Activated naive CD4-positive, alpha-beta T cell treated with anti-CD3 and anti-CD28 coated beads, Interleukin-2, amount 50 U/mL, for 24 hours (primary cell): ENCODE results near the gene TBX1.

Experiments used
- H3K27ac Mint-ChIP-seq: one replicate; pipeline ENCODE4 v1.8.0; 2021; ENCODE audit warnings: mild to moderate bottlenecking, mixed read lengths
- H3K27me3 Mint-ChIP-seq: one replicate; pipeline ENCODE4 v1.8.0; 2021; ENCODE audit warnings: mixed read lengths
- H3K36me3 Mint-ChIP-seq: one replicate; pipeline ENCODE4 v1.8.0; 2021; ENCODE audit warnings: mixed read lengths
- H3K4me1 Mint-ChIP-seq: one replicate; pipeline ENCODE4 v1.8.0; 2021; ENCODE audit warnings: mixed read lengths
- H3K4me3 Mint-ChIP-seq: one replicate; pipeline ENCODE4 v1.8.0; 2021; ENCODE audit warnings: mild to moderate bottlenecking, mixed read lengths
- H3K9me3 Mint-ChIP-seq: one replicate; pipeline ENCODE4 v1.8.0; 2021; ENCODE audit warnings: mixed read lengths

The TBX1 gene

DNA sequence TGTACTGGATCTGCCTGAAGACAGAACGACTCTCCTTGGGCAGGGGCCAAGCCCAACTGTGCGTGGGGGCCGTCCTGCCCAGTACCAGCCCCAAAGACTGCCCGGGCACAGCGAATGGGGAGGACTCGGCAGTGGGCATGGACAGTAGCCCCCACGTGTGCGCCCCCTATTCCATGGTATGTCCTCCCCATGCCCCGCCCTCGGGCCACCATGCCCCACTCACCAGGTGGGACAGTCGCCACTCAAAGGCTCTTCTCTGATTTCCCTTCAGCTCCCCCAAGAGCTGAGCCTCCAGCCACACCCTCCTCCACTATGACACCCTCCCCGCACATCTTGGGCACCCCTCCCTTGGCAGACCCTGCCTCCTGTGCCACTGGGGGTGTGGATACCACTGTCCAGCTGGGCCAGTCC, 50.6 kb downstream of the TBX1 start:
- H3K4me3 Mint-ChIP-seq, result no peak overlapping the region
- no peaks in the 10 kb centered on the region for H3K27me3 Mint-ChIP-seq
- H3K36me3 Mint-ChIP-seq, result peaks cover 2% of the 10 kb centered on the region
- H3K27ac Mint-ChIP-seq, result no peak overlapping the region
- peaks cover 10% of the 10 kb centered on the region for H3K4me1 Mint-ChIP-seq
- no peaks in the 10 kb centered on the region for H3K9me3 Mint-ChIP-seq

DNA sequence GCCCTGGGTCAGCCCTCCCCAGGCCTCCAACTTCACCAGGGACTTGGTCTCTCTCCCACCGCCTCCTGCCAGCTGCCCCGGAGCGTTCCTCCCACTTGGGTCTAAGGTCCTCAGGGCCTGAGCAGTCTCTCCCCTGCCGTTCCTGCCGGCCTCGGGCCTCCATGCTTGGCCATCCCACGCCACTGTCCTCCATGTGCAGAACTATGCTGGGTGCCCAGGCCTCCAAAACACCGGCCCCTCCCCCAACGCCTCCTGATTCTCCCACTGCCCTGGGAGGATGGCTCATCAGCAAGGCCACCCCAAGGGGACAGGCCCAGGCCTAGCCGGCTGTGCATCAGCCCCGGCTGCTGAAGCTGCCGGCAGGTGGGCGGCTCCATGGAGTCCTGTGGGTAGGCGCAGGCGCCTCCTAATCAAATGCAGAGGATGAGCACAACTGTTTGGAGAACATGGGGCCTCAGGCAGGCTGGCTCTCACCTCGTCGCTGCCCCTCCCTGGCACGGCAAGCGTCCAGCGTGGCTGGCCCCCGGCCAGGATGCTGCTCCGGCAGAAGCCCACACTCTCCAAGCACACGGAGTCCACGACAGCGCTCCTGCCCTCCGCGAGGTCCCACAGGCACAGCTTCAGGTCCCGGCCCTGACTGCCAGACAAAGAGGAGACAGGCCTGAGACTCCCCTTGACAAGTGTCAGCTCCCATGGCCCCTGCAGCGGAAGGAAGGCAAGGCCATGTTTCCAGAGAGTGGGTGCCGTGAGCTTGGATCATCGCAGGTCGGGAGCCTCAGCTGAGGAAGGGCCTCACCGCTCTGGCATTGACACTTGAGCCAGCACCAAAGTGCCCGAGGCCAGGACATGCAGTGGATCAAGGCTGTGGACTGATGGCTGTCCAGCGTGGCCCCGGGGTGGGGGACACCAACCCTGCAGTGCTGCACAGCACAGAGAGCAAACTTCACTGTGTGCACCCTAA, 51.5 kb downstream of the TBX1 start:
- no peaks in the 10 kb centered on the region for H3K27me3 Mint-ChIP-seq
- H3K27ac Mint-ChIP-seq, result no peak overlapping the region
- H3K9me3 Mint-ChIP-seq, result no peaks in the 10 kb centered on the region
- H3K4me1 Mint-ChIP-seq, result peaks cover 10% of the 10 kb centered on the region
- peaks cover 2% of the 10 kb centered on the region for H3K36me3 Mint-ChIP-seq
- H3K4me3 Mint-ChIP-seq, result no peak overlapping the region

DNA sequence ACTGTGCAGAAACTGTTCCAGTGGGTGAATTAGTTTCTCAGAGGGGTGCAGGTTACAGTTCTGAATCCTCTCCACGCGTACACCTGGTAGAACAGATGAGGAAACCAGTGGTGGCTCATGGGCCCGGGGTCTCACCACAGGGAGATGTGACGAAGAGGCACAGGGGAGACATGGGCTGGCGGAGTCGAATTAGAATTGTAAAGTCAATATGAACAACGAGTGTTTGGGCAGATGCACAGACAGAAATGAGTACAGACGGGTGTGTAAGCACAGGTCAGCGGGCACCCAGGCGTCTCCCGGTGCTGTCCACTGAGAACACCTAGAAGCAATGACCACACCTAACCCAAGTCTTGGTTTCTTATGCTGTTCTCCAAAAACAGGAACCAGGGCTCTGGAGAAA, 52.3 kb downstream of the TBX1 start:
- H3K36me3 Mint-ChIP-seq, result peaks cover 2% of the 10 kb centered on the region
- no peak overlapping the region for H3K27ac Mint-ChIP-seq
- peaks cover 10% of the 10 kb centered on the region for H3K4me1 Mint-ChIP-seq
- no peaks in the 10 kb centered on the region for H3K27me3 Mint-ChIP-seq
- no peaks in the 10 kb centered on the region for H3K9me3 Mint-ChIP-seq
- no peak overlapping the region for H3K4me3 Mint-ChIP-seq

DNA sequence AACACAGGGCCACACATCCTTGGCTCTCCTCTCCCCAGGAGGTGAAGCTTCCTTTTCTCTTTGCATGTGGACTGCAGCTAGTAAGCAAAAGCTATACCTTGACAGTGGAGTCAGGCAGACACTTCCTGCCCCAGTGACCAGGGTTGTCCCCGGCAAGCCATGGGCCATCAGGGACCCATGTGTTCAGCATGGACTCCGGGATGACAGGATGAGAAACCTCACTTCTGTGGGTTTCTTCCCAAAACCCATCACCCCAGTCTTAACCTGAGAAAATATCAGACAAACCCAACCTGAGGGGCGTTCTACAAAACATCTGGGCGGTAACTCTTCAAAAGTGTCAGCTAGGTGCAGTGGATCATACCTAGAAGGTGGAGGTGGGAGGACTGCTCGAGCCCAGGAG, 53.9 kb downstream of the TBX1 start:
- no peak overlapping the region for H3K27ac Mint-ChIP-seq
- peaks cover 10% of the 10 kb centered on the region for H3K4me1 Mint-ChIP-seq
- peaks cover 2% of the 10 kb centered on the region for H3K36me3 Mint-ChIP-seq
- H3K4me3 Mint-ChIP-seq, result no peak overlapping the region
- no peaks in the 10 kb centered on the region for H3K27me3 Mint-ChIP-seq
- no peaks in the 10 kb centered on the region for H3K9me3 Mint-ChIP-seq

DNA sequence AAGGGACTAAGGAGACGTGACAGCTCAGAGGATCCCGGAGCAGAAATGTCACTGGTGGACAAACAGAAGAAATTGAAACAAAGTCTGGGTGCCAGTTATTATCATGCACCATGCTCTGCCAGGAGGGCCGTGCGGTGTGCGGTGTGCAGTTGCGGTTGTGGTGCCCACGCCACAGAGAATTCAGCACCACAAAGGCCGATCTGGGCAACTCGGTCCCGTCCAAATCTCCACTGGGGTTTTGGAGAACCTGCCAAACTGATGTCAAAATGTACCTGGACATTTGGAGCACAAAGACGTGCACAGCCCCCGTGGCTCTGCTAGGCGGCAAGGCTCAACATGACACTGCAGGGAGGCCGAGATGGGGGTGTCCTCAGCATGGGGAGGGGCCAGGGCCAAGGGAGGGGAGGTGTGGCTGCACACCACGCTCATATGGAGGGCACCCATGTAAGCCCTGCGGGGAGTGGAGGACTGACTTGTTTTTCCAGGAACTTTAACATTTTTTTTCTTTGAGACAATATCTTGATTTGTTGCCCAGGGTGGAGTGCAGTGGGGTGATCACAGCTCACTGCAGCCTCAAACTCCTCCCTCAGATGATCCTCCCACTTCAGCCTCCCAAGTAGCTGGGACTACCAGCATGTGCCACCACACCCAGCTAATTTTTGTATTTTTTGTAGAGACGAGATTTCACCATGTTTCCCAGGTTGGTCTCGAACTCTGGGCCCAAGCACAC, 54.7 kb downstream of the TBX1 start:
- no peaks in the 10 kb centered on the region for H3K27me3 Mint-ChIP-seq
- no peaks in the 10 kb centered on the region for H3K9me3 Mint-ChIP-seq
- H3K36me3 Mint-ChIP-seq, result peaks cover 2% of the 10 kb centered on the region
- peaks cover 10% of the 10 kb centered on the region for H3K4me1 Mint-ChIP-seq
- H3K27ac Mint-ChIP-seq, result no peak overlapping the region
- no peak overlapping the region for H3K4me3 Mint-ChIP-seq

DNA sequence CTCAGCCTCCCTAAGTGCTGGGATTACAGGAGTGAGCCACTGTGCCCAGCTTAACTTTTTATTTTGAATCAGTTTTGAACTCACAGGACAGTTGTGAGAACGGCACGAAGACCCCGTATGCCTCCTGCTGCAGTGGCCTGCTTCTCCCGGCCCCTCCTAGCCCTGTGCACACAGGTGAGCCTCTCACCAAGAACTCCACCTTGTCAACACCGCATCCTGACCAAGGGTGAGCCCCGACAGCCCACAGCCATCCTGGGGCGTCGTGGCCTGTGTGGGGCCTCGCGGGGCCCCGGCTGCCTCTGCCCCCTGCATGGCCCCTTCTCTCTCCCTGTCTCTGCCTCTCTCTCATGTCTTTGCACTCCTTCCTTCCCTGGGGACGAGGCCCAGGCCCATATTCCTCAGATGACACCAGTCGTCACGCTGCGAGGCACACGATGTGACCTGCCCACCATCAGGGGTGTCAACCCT, 55.3 kb downstream of the TBX1 start:
- no peak overlapping the region for H3K4me3 Mint-ChIP-seq
- H3K27me3 Mint-ChIP-seq, result no peaks in the 10 kb centered on the region
- peaks cover 2% of the 10 kb centered on the region for H3K36me3 Mint-ChIP-seq
- no peaks in the 10 kb centered on the region for H3K9me3 Mint-ChIP-seq
- no peak overlapping the region for H3K27ac Mint-ChIP-seq
- peaks cover 7% of the 10 kb centered on the region for H3K4me1 Mint-ChIP-seq

DNA sequence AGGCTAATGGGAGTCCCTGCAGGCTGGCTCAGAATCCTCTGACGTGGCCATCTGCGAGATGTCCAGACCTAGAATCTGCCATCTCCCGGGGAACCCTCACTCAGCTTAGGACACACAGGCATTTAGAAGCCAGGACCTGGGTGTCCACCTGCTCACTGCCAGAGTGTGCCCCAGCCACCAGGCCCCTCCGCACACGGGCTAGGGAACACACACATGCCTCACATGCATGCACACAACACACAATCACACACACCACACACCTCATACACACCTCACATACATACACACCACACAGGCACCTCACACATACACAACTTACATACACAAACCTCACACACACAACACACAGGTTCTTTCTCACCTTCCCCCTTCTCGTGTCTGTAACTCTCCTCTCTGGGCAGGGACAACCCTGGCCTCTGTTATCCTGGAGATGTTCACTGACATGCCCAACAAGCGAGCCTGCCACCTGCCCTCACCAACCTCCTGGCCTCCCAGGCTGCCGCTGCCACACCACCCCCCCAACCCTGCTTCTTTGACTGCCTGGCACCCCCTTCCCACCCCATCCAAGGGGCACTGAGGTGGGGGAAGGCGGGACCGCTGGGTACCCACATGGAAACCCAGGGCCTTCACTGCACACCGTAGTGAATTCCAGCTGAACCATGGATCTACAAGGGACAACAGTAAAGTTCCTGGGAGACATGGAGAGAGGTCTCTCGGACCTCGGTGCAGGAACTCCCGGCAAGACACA, 56.0 kb downstream of the TBX1 start:
- H3K9me3 Mint-ChIP-seq, result no peaks in the 10 kb centered on the region
- H3K27me3 Mint-ChIP-seq, result no peaks in the 10 kb centered on the region
- peaks cover under 1% of the 10 kb centered on the region for H3K4me1 Mint-ChIP-seq
- no peak overlapping the region for H3K4me3 Mint-ChIP-seq
- peaks cover 2% of the 10 kb centered on the region for H3K36me3 Mint-ChIP-seq
- no peak overlapping the region for H3K27ac Mint-ChIP-seq
